Mucosa of descending colon (tissue), 3 donors: ENCODE results near the gene PACRG. TPM values are rescaled to one million over a fixed set of nuclear protein-coding genes. Genes with fewer than 3 reads are reported as not detected.

Experiments used
- ATAC-seq: fragments of 200-7000 bp; cut with Tn5 transposase; one replicate; pipeline ENCODE4 v1.9.1; 2020; ENCODE audit warnings: mild to moderate bottlenecking, moderate library complexity
- DNase-seq, 3 donors: peaks; one replicate each; pipeline ENCODE4 v3.0.0-alpha.2; 2020
- H3K36me3 ChIP-seq: fragments of 200-600 bp; one replicate; pipeline ENCODE4 v1.8.0; 2021; ENCODE audit warnings: low read depth, mild to moderate bottlenecking
- H3K4me1 ChIP-seq: fragments of 200-600 bp; one replicate; pipeline ENCODE4 v1.8.0; 2021; ENCODE audit warnings: low read depth, mild to moderate bottlenecking
- H3K4me3 ChIP-seq: fragments of 200-600 bp; one replicate; pipeline ENCODE4 v1.8.0; 2021; ENCODE audit warnings: mild to moderate bottlenecking
- H3K9me3 ChIP-seq: fragments of 200-600 bp; one replicate; pipeline ENCODE4 v1.8.0; 2021; ENCODE audit warnings: mild to moderate bottlenecking
- CTCF ChIP-seq: fragments of 200-600 bp; IDR thresholded peaks from one replicate; pipeline ENCODE4 v1.8.0; 2022; ENCODE audit warnings: antibody characterized with exemption, mild to moderate bottlenecking
- intact Hi-C, 2 donors: fragments of 100-400 bp; cut with DNase I in 1 of 2; cut with micrococcal nuclease in 1 of 2; formaldehyde crosslinking; loops; one replicate each; pipeline versions ENCODE4 v1.11.0 to v1.11.1; 2022; cut with DNase I, micrococcal nuclease
- total RNA-seq, 3 donors: library from RNA; stranded (reverse); fragmentation: NEBNext Ultra II Directional in 2 of 3; extraction: Animal tissue kit (Norgen Biotek cat#: 25700) in 2 of 3; gene quantifications; one replicate each; pipeline versions ENCODE4 v1.2.1 to v1.2.4, GENCODE V29; 2021 to 2023
- donor health status: DM: no; HTN: no; CAD: no; lungs with moderate emphysema.
- donor health status: DM: no; HTN: no; CAD: no.
- donor health status: DM: no; HTN: yes; CAD: no.

The PACRG gene
- total RNA-seq, 3 donors from 2014 or later: 1.1 to 1.5 (median 1.3) TPM

- H3K36me3 ChIP-seq: no peaks in the 10 kb centered on the region
- no peak overlapping the region for H3K4me3 ChIP-seq
- intact Hi-C loops: no loop called here
- no peak for DNase-seq
- no peaks in the 10 kb centered on the region for H3K4me1 ChIP-seq
- TF ChIP-seq CTCF: no peak
- no peak for ATAC-seq
- H3K9me3 ChIP-seq: peaks cover 2% of the 10 kb centered on the region
Measured at GRCh38 chr6:162715601-162716000, 12.2 kb upstream of the PACRG start.

DNA sequence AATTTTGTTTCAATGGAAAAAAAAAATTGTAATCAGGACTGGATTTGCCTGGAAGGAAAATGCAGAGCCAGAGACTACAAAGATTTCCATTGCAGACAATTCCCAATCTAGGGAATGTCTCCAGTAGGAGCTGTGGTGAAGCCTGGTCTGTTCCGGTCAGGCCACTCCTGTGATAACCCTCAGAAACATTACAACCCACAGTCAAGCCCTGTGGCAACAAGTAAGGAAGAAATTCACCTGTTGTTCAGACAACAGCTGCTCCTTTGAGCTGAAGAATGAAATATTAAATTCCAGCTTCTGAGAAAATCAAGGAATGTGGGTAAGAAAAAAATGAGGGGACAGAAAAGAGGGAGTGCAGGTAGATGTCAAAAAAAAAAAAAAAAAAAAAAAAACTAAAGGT, 8.2 kb upstream of the PACRG start:
- ATAC-seq: no peak
- TF ChIP-seq CTCF: no peak
- Histone ChIP-seq H3K36me3 (no peaks in the 10 kb centered on the region), H3K4me3 (no peak overlapping the region), H3K9me3 (peaks cover 2% of the 10 kb centered on the region), H3K4me1 (peaks cover 3% of the 10 kb centered on the region)
- intact Hi-C loops: no loop called here
- no peak for DNase-seq

DNA sequence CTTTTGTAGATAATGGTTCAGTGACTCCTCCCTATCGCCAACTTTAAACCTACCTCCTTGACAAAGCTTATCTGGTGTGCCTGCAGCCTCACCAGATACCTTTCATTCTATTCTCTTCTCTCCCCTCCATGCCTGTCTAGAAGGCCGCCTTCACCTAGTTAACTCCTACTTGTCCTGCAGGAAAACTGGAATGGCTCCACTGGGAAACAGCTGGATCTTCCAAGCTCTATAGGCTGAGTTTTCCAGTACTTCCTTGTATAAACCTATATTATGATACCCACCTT, 6.4 kb upstream of the PACRG start:
- no peak for TF ChIP-seq CTCF
- Histone ChIP-seq H3K9me3 (peaks cover 2% of the 10 kb centered on the region), H3K4me3 (no peak overlapping the region), H3K4me1 (peaks cover 17% of the 10 kb centered on the region), H3K36me3 (no peaks in the 10 kb centered on the region)
- no peak for ATAC-seq
- no peak for DNase-seq
- intact Hi-C loops: no loop called here

GRCh38 chr6:162722226-162722625, 5.5 kb upstream of the PACRG start:
- no peak for DNase-seq
- intact Hi-C loops: no loop called here
- Histone ChIP-seq H3K4me3 (no peak overlapping the region), H3K4me1 (peaks cover 17% of the 10 kb centered on the region), H3K36me3 (no peaks in the 10 kb centered on the region), H3K9me3 (no peaks in the 10 kb centered on the region)
- no peak for ATAC-seq
- no peak for TF ChIP-seq CTCF

DNA sequence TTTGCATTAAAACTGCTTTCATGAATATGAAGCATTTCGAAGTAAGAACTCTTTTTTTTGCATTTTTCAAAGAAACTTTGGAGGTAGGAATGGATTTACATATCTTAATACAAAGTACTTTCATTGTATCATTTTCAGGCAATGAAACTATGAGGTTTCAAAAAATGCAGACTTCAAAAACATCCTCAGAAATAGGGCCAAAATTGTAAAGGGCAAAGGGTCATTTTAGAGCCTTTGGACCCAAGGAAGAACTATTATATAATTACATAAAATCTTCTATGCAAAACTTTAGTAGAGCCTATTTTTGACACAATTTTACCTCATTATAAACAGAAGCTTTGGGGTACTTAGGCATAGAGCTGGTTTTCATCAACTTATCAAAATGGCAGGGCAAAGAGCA, 5.1 kb upstream of the PACRG start:
- H3K4me3 ChIP-seq: no peak overlapping the region
- no peak for TF ChIP-seq CTCF
- no peak for DNase-seq
- H3K4me1 ChIP-seq: peaks cover 17% of the 10 kb centered on the region
- no peaks in the 10 kb centered on the region for H3K36me3 ChIP-seq
- no peaks in the 10 kb centered on the region for H3K9me3 ChIP-seq
- ATAC-seq: no peak
- intact Hi-C loops: no loop called here

GRCh38 chr6:162726947-162727321, 840 bp upstream of the PACRG start:
- DNase-seq: peak in 1 of 3 donors; percentile 30
- TF ChIP-seq CTCF: no peak

More at GRCh38 chr6:162726947-162727321, 840 bp upstream of the PACRG start:
- intact Hi-C loops: no loop called here
- H3K9me3 ChIP-seq: no peaks in the 10 kb centered on the region
- peaks cover 17% of the 10 kb centered on the region for H3K4me1 ChIP-seq
- ATAC-seq: peak; percentile 19
- no peaks in the 10 kb centered on the region for H3K36me3 ChIP-seq
- H3K4me3 ChIP-seq: peak overlapping the region; percentile 29
